Brain microvascular endothelial cell (primary cell): ENCODE measurements around the gene TOGARAM2.

ENCODE experiments used
- DNase-seq: peaks from one replicate; pipeline ENCODE4 v3.0.0-alpha.2; 2020
- H3K27ac ChIP-seq: fragments of 250-450 bp; sonication (Bioruptor Pico); 2 replicates; pipeline ENCODE4 v1.5.1; 2020; ENCODE audit warnings: mild to moderate bottlenecking, moderate library complexity
- H3K27me3 ChIP-seq: fragments of 250-450 bp; sonication (Bioruptor Pico); replicated peaks from 2 replicates; pipeline ENCODE4 v1.5.1; 2020; ENCODE audit warnings: mild to moderate bottlenecking
- H3K36me3 ChIP-seq: fragments of 250-450 bp; sonication (Bioruptor Pico); replicated peaks from 2 replicates; pipeline ENCODE4 v1.5.1; 2020; ENCODE audit warnings: mild to moderate bottlenecking
- H3K4me3 ChIP-seq: 2 replicates; pipeline ENCODE4 v1.5.1; 2011; ENCODE audit warnings: low read depth, mild to moderate bottlenecking, control low read depth, low read length, moderate library complexity
- CTCF ChIP-seq: IDR thresholded peaks from 2 replicates; pipeline ENCODE4 v1.5.1; 2011; ENCODE audit warnings: low read depth, mild to moderate bottlenecking, moderate library complexity, low read length, control low read depth, inconsistent platforms; ENCODE audit errors: missing control alignments
- in situ Hi-C: cut with HindIII; loops from 2 replicates; pipeline ENCODE4 v1.10.0; 2017; ENCODE audit warnings: low sequenced_read_pairs, low pct_ligation_motif_present

TOGARAM2 gene

DNA sequence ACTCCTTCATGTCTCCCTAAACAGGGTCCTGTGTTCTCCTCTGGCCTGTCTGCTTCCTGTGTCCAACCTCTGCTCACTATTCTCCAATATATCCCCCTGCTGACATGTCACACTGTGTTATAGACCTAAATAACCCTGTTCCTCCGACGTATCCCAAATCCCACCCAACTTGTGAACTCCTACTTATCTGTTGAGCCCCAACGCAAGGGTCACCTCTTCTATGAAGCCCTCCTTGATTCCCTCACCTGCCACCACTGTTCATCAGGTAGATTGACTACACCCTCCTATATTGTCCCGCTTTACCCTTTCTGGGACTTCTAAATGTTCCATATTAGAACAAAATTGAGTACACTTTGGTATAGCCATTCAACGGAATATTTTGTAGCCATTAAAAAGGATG lies 51.1 kb downstream of the TOGARAM2 start:
- no peaks in the 10 kb centered on the region for H3K36me3 ChIP-seq
- H3K27me3 ChIP-seq = no peaks in the 10 kb centered on the region
- in situ Hi-C loops = no loop called here
- H3K27ac ChIP-seq = no peak overlapping the region
- no peak for DNase-seq
- no peak for TF ChIP-seq CTCF
- H3K4me3 ChIP-seq = no peak overlapping the region

DNA sequence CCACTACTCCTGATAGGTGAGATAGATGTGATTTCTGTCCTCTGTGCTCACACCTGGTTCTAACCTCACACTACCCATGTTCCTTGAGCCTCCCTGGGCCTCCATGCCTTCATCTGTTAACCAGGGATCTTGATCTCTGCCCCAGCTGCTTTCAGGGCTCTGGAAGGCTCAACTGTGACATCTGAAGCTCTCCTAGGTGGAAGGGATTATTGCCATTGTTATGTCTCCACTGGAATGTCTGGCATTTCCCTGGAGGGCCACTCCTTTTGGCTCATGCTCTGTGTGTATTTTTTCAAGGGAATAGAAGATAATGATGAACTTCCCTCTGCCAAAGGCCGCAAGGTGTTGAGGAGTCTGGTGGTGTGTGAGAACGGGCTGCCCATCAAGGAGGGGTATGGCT lies 52.1 kb downstream of the TOGARAM2 start:
- Histone ChIP-seq H3K27me3 (no peaks in the 10 kb centered on the region), H3K4me3 (no peak overlapping the region), H3K27ac (no peak overlapping the region), H3K36me3 (no peaks in the 10 kb centered on the region)
- no peak for DNase-seq
- in situ Hi-C loops = no loop called here
- TF ChIP-seq CTCF = no peak

- Histone ChIP-seq H3K27me3 (no peaks in the 10 kb centered on the region), H3K36me3 (no peaks in the 10 kb centered on the region), H3K4me3 (no peak overlapping the region), H3K27ac (no peak overlapping the region)
- TF ChIP-seq CTCF = no peak
- in situ Hi-C loops = no loop called here
- no peak for DNase-seq
Observed at GRCh38 chr2:29033656-29034055, 52.6 kb downstream of the TOGARAM2 start.

GRCh38 chr2:29035016-29035745 lies 54.1 kb downstream of the TOGARAM2 start:
- Histone ChIP-seq H3K36me3 (no peaks in the 10 kb centered on the region), H3K4me3 (no peak overlapping the region), H3K27ac (no peak overlapping the region), H3K27me3 (no peaks in the 10 kb centered on the region)
- no peak for DNase-seq
- in situ Hi-C loops = no loop called here
- TF ChIP-seq CTCF = no peak

DNA sequence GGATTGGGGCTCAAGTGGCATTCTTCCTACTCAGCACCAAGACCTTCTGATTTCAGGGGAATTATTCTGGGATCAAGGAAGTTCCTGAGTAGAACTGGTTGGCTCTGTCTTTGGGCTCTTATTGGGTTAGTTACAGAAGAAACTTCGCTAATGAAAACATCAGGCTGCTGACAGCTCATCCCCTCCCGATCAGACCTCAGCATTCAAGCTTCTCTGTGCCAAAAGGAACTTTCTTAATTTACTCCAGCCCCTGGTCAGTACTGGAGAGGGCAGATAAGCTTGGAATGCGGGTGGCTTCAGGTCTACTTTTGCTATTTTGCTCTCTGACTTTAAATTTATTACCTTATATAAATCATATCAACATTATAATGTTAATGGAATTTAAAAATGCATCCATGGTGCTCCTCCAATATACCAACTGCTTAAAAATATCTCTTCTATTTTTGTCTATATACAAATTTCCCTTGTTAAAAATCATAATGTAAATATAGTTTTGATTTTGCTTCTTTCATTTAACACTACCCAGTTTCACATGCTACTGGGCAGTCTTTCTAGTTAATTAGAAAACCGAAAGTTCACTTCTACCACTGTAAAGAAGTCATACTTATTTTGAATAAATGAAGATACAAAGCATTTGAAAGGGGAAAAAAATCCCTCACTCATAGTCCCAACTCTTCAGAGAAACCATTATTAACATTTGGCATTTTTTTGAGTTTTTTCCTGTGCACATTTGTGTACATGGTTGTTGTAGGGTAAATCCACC lies 58.8 kb downstream of the TOGARAM2 start:
- DNase-seq = no peak
- H3K4me3 ChIP-seq = no peak overlapping the region
- no peak for TF ChIP-seq CTCF
- in situ Hi-C loops = no loop called here
- H3K27ac ChIP-seq = no peak overlapping the region
- H3K36me3 ChIP-seq = no peaks in the 10 kb centered on the region
- H3K27me3 ChIP-seq = no peaks in the 10 kb centered on the region
